ELF-1 (cell line): ENCODE data around the gene PIGX.
A peak's percentile ranks its signal among the peaks of the same experiment; 100 is the strongest.

ENCODE experiments used
- DNase-seq: peaks from one replicate; pipeline ENCODE4 v3.0.0-alpha.2; 2016; ENCODE audit warnings: low read depth, low spot score

The PIGX gene

GRCh38 chr3:196711838-196712513 lies at the start of gene PIGX, which contains the start of gene CEP19:
Gene PIGX, plus strand, starts transcription at chr3:196712377.
Gene CEP19, minus strand, starts transcription at chr3:196712250. Its CDS starts 3,593 bp downstream, at chr3:196708657.
- DNase-seq = peak; percentile 76

GRCh38 chr3:196662711-196663571 lies 49.2 kb upstream of the PIGX start:
- DNase-seq = peak; percentile 84

GRCh38 chr3:196666001-196666867 lies 45.9 kb upstream of the PIGX start:
- peak; percentile 89 for DNase-seq

GRCh38 chr3:196667056-196667825 lies 44.9 kb upstream of the PIGX start:
- DNase-seq = no peak

GRCh38 chr3:196670339-196670738 lies 41.8 kb upstream of the PIGX start:
- no peak for DNase-seq

GRCh38 chr3:196673632-196674031 lies 38.5 kb upstream of the PIGX start:
- DNase-seq = no peak

- DNase-seq = no peak
Observed at GRCh38 chr3:196677353-196677752, 34.8 kb upstream of the PIGX start.

- no peak for DNase-seq
Observed at GRCh38 chr3:196677931-196678330, 34.2 kb upstream of the PIGX start.

- DNase-seq = peak; percentile 68
Observed at GRCh38 chr3:196684548-196685407, 27.4 kb upstream of the PIGX start.

- no peak for DNase-seq
Observed at GRCh38 chr3:196686436-196686835, 25.7 kb upstream of the PIGX start.

GRCh38 chr3:196688349-196688748 lies 23.8 kb upstream of the PIGX start:
- no peak for DNase-seq

GRCh38 chr3:196689941-196690660 lies 22.1 kb upstream of the PIGX start:
- no peak for DNase-seq

- no peak for DNase-seq
Observed at GRCh38 chr3:196691386-196691785, 20.8 kb upstream of the PIGX start.

- DNase-seq = no peak
Observed at GRCh38 chr3:196694202-196694638, 18.0 kb upstream of the PIGX start.

- no peak for DNase-seq
Observed at GRCh38 chr3:196694941-196695848, 17.0 kb upstream of the PIGX start.

GRCh38 chr3:196695849-196696226 lies 16.3 kb upstream of the PIGX start:
- no peak for DNase-seq

- no peak for DNase-seq
Observed at GRCh38 chr3:196697270-196697669, 14.9 kb upstream of the PIGX start.

- no peak for DNase-seq
Observed at GRCh38 chr3:196699749-196700148, 12.4 kb upstream of the PIGX start.
